ENCODE data around the gene PLXNA4.

Gene PLXNA4

DNA sequence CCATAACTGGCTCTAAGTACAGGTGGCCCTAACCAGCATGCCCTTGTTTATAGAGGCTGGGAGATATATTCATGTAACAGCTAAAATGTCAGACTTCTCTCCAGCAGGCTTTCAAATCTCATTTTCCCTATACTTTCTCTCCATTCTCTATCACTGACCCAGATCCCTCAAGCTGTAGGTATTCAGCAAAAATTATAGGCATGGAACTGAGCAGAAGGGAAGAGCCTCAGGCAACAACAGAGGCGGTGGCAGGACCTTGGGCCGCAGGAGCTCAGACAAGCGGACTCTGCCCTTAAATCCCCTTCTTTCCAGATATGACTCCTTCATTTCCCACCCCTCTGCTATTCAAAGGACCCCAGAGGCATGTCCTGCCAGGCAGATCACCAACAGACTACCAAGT is 417.4 kb downstream of the PLXNA4 start:
- H2AFZ ChIP-seq (ENCODE audit: low read depth, low read length, severe bottlenecking) = no peak overlapping the region
- no peak overlapping the region for H3K4me3 ChIP-seq (ENCODE audit: insufficient read depth, low read length, poor library complexity, severe bottlenecking)
- H4K20me1 ChIP-seq (ENCODE audit: low read depth, low read length) = no peaks in the 10 kb centered on the region
- H3K9me3 ChIP-seq (ENCODE audit: insufficient read depth, low read length) = no peaks in the 10 kb centered on the region
- no peaks in the 10 kb centered on the region for H3K36me3 ChIP-seq (ENCODE audit: low read length)
- H3K9ac ChIP-seq (ENCODE audit: low read length) = no peak overlapping the region
- no peaks in the 10 kb centered on the region for H3K79me2 ChIP-seq (ENCODE audit: insufficient read depth, low read length)
- H3F3A ChIP-seq (ENCODE audit: insufficient read depth) = no peaks in the 10 kb centered on the region
- no peak overlapping the region for H3K27ac ChIP-seq (ENCODE audit: low read depth, low read length)
- no peaks in the 10 kb centered on the region for H3K27me3 ChIP-seq (ENCODE audit: low read length)
- TF ChIP-seq, protein P1, sequence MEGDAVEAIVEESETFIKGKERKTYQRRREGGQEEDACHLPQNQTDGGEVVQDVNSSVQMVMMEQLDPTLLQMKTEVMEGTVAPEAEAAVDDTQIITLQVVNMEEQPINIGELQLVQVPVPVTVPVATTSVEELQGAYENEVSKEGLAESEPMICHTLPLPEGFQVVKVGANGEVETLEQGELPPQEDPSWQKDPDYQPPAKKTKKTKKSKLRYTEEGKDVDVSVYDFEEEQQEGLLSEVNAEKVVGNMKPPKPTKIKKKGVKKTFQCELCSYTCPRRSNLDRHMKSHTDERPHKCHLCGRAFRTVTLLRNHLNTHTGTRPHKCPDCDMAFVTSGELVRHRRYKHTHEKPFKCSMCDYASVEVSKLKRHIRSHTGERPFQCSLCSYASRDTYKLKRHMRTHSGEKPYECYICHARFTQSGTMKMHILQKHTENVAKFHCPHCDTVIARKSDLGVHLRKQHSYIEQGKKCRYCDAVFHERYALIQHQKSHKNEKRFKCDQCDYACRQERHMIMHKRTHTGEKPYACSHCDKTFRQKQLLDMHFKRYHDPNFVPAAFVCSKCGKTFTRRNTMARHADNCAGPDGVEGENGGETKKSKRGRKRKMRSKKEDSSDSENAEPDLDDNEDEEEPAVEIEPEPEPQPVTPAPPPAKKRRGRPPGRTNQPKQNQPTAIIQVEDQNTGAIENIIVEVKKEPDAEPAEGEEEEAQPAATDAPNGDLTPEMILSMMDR (IDR thresholded peaks at IDR 0.05; ENCODE audit: insufficient read depth, low read length, poor library complexity, severe bottlenecking) = no peak
- no peak for TF ChIP-seq EZH2phosphoT487 (conservative IDR thresholded peaks at IDR 0.05; ENCODE audit: low read length)
- no peak overlapping the region for H3K4me2 ChIP-seq (ENCODE audit: low read depth, low read length, poor library complexity, severe bottlenecking)
- H3K9me2 ChIP-seq (replicated peaks; ENCODE audit: insufficient read depth, low read length) = no peaks in the 10 kb centered on the region

DNA sequence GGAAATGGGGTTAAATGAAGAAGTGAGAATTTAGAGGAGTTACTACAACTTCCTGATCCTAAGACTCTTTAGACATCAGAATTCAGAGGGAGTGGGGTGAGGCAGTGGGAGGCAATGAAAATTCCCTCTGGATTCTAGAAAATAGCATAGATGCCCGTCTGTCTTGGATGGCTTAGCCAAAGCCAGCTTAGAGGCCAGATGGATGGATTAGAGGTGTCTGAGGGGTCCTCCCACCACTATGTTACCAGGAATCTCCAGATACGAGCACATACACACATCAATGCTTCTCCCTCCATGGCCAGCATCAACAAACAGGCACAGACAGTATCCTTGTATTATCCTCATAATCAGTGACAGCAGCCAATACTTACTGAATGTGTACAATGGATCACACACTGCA is 418.1 kb downstream of the PLXNA4 start:
- Histone ChIP-seq H3K79me2 (ENCODE audit: insufficient read depth, low read length) (no peaks in the 10 kb centered on the region), H4K20me1 (ENCODE audit: low read depth, low read length) (no peaks in the 10 kb centered on the region), H3K27me3 (ENCODE audit: low read length) (no peaks in the 10 kb centered on the region), H3K9ac (ENCODE audit: low read length) (no peak overlapping the region), H3K4me2 (ENCODE audit: low read depth, low read length, poor library complexity, severe bottlenecking) (no peak overlapping the region), H3K9me2 (replicated peaks; ENCODE audit: insufficient read depth, low read length) (no peaks in the 10 kb centered on the region), H2AFZ (ENCODE audit: low read depth, low read length, severe bottlenecking) (no peak overlapping the region), H3K9me3 (ENCODE audit: insufficient read depth, low read length) (no peaks in the 10 kb centered on the region), H3K27ac (ENCODE audit: low read depth, low read length) (no peak overlapping the region), H3F3A (ENCODE audit: insufficient read depth) (no peaks in the 10 kb centered on the region), H3K36me3 (ENCODE audit: low read length) (no peaks in the 10 kb centered on the region), H3K4me3 (ENCODE audit: insufficient read depth, low read length, poor library complexity, severe bottlenecking) (no peak overlapping the region)
- TF ChIP-seq, protein P1 (IDR thresholded peaks at IDR 0.05; ENCODE audit: insufficient read depth, low read length, poor library complexity, severe bottlenecking) = no peak
- TF ChIP-seq EZH2phosphoT487 (conservative IDR thresholded peaks at IDR 0.05; ENCODE audit: low read length) = no peak

DNA sequence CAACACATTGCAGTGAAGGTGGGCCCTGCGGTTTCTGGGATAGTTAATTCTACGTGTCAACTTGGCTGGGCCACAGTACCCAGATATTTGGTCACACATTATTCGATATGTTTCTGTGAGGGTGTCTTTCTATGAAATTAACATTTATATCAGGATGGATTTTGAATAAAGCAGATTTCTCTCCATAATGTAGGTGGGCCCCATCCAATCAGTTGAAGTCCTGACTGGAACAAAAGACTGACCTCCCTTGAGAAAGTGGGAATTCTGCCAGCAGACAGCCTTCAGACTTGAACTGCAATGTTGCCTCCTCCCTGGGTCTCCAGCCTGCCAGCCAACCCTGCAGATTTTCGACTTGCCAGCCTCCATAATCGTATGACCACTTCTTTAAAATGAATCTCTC is 420.6 kb downstream of the PLXNA4 start:
- H3K27me3 ChIP-seq (ENCODE audit: low read length) = no peaks in the 10 kb centered on the region

More for the DNA sequence above, 420.6 kb downstream of the PLXNA4 start:
- Histone ChIP-seq H3K9me3 (ENCODE audit: insufficient read depth, low read length) (no peaks in the 10 kb centered on the region), H3K36me3 (ENCODE audit: low read length) (no peaks in the 10 kb centered on the region), H3K9ac (ENCODE audit: low read length) (no peak overlapping the region), H3F3A (ENCODE audit: insufficient read depth) (no peaks in the 10 kb centered on the region), H4K20me1 (ENCODE audit: low read depth, low read length) (no peaks in the 10 kb centered on the region), H3K4me3 (ENCODE audit: insufficient read depth, low read length, poor library complexity, severe bottlenecking) (no peak overlapping the region), H3K27ac (ENCODE audit: low read depth, low read length) (no peak overlapping the region), H3K9me2 (replicated peaks; ENCODE audit: insufficient read depth, low read length) (no peaks in the 10 kb centered on the region), H3K79me2 (ENCODE audit: insufficient read depth, low read length) (no peaks in the 10 kb centered on the region), H2AFZ (ENCODE audit: low read depth, low read length, severe bottlenecking) (no peak overlapping the region), H3K4me2 (ENCODE audit: low read depth, low read length, poor library complexity, severe bottlenecking) (no peak overlapping the region)
- TF ChIP-seq, protein P1 (IDR thresholded peaks at IDR 0.05; ENCODE audit: insufficient read depth, low read length, poor library complexity, severe bottlenecking) = no peak
- TF ChIP-seq EZH2phosphoT487 (conservative IDR thresholded peaks at IDR 0.05; ENCODE audit: low read length) = no peak
